ENCODE data around the gene SEC24D. TPM values are rescaled to one million over a fixed set of nuclear protein-coding genes. Genes with fewer than 3 reads are reported as not detected.
A peak's percentile ranks its signal among the peaks of the same experiment; 100 is the strongest.

SEC24D gene
- total and polyA plus RNA-seq, 2 donors (not counting 3 experiments of a cell fraction or from before 2014, with no cell fraction given) = 81.5 to 127 TPM

- no peaks in the 10 kb centered on the region for H4K20me1 ChIP-seq (replicated peaks; ENCODE audit: control insufficient read depth, extremely low read depth, insufficient read depth, low read length)
- H3K9ac ChIP-seq (replicated peaks; ENCODE audit: extremely low read depth, insufficient read depth, low read length) = peak overlapping the region; percentile 97
- dilution Hi-C loops (cut with MboI; ENCODE audit: extremely low pct_ligation_motif_present, low sequenced_read_pairs) (no loop called here), intact Hi-C loops (cut with micrococcal nuclease) (loop anchor here (1.0 to 10.0 kb wide), 7 partner anchors 29 to 688 kb away; partner anchors contain the start of gene USP53)
- DNase-seq (ENCODE audit: low read depth, low spot score) (peak; percentile 76), FAIRE-seq (peak; percentile 58)
- peaks cover 42% of the 10 kb centered on the region for H3K79me2 ChIP-seq (ENCODE audit: control insufficient read depth, insufficient read depth, low read length)
- POLR2A ChIA-PET = no interaction called here
- no peaks in the 10 kb centered on the region for H3K27me3 ChIP-seq (ENCODE audit: control insufficient read depth in 2 of 2, insufficient read depth in 2 of 2, low read length in 2 of 2)
- peak overlapping the region; percentile 81 for H2AFZ ChIP-seq (ENCODE audit: low read depth, low read length)
- CTCF ChIA-PET = interaction anchor here (0.7 to 3.4 kb wide), 7 partner anchors 9 to 151 kb away, joined by 3 to 19 read pairs (median 4); partner anchors contain the start of genes METTL14 and SYNPO2
- no peak for TF ChIP-seq POLR2A (IDR thresholded peaks at IDR 0.05; ENCODE audit: low read depth, low read length)
- TF ChIP-seq JUN (IDR thresholded peaks at IDR 0.05; ENCODE audit: borderline replicate concordance, insufficient read depth, insufficient read length, low read depth) = peak; percentile 16
- TF ChIP-seq, protein P1, sequence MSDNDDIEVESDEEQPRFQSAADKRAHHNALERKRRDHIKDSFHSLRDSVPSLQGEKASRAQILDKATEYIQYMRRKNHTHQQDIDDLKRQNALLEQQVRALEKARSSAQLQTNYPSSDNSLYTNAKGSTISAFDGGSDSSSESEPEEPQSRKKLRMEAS (IDR thresholded peaks at IDR 0.05; ENCODE audit: insufficient read depth, insufficient read length) = peak; percentile 74
- TF ChIP-seq MYC (IDR thresholded peaks at IDR 0.05; ENCODE audit: low read depth, low read length) = peak; percentile 55
- peaks cover 24% of the 10 kb centered on the region for H3K4me1 ChIP-seq (ENCODE audit: control insufficient read depth, extremely low read depth, insufficient read depth, low read length)
- H3K36me3 ChIP-seq (ENCODE audit: control insufficient read depth in 2 of 2, extremely low read depth in 1 of 2, insufficient read depth in 2 of 2, low read length in 2 of 2) = peaks cover 7 to 15% of the 10 kb centered on the region in 2 experiments
- peak overlapping the region; percentile 95 for H3K4me2 ChIP-seq (ENCODE audit: insufficient read depth, low read length)
- H3K4me3 ChIP-seq (replicated peaks in 1 of 3; ENCODE audit: insufficient read depth in 1 of 3, low read depth in 1 of 3, low read length in 3 of 3) = peak overlapping the region; percentile 75 to 95 (median 95)
- peak overlapping the region; percentile 91 for H3K27ac ChIP-seq (ENCODE audit: insufficient read depth, low read depth, low read length)
- H3K9me1 ChIP-seq (replicated peaks; ENCODE audit: control insufficient read depth, extremely low read depth, insufficient read depth, low read length) = no peaks in the 10 kb centered on the region
- no peaks in the 10 kb centered on the region for H3K9me3 ChIP-seq (replicated peaks; ENCODE audit: control insufficient read depth, insufficient read depth, low read length)
- BruUV-seq (replicated peaks) = no TSS peak
These were observed 585 bp upstream of the SEC24D start for GRCh38 chr4:118836301-118837120.

DNA sequence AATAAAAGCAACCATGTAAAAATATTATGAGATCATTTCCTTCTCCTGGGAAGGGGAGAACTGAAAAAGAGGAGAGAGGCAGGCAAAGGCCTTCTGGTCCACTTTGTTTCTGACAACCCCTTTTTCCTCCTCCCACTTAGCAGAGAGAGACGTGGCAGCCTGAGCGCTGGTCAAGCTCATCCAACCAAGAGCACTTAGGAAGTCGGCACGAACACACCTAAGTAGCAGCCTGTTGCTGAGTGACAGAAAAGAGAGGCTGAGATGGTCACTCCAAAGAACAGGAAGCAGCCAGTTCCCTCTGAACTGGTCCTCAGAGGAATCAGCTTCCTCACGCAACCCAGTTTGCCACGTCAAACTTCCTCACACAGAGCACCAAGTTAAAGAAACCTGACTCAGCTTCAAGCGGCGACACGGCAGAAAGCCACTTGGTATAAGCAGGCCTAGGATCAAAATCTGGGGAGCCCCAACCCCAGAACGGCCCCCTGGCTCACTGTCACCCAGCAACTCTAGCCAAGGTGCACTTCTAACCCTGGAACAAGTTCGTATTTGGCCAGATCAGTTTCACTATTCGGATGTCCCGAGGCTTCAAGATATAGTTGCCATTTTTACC is 861 bp downstream of the SEC24D start:
- ChIA-PET POLR2A (interaction anchor here (0.7 to 0.8 kb wide), 2 partner anchors 25 to 63 kb away, joined by 4 read pairs; no protein-coding TSS in a partner anchor), CTCF (interaction anchor here (0.9 to 3.4 kb wide), 6 partner anchors 10 to 134 kb away, joined by 3 to 19 read pairs (median 4); no protein-coding TSS in a partner anchor)
- peaks cover 56% of the 10 kb centered on the region for H3K79me2 ChIP-seq (ENCODE audit: control insufficient read depth, insufficient read depth, low read length)
- H3K9me1 ChIP-seq (replicated peaks; ENCODE audit: control insufficient read depth, extremely low read depth, insufficient read depth, low read length) = no peaks in the 10 kb centered on the region
- intact Hi-C loops (cut with micrococcal nuclease) = loop anchor here (2.0 to 10.0 kb wide), 5 partner anchors 132 to 690 kb away; partner anchors contain the start of genes METTL14 and USP53
- no peaks in the 10 kb centered on the region for H3K27me3 ChIP-seq (ENCODE audit: control insufficient read depth in 2 of 2, insufficient read depth in 2 of 2, low read length in 2 of 2)
- peaks cover 1% of the 10 kb centered on the region for H4K20me1 ChIP-seq (replicated peaks; ENCODE audit: control insufficient read depth, extremely low read depth, insufficient read depth, low read length)
- H3K4me3 ChIP-seq (replicated peaks in 1 of 3; ENCODE audit: insufficient read depth in 1 of 3, low read depth in 1 of 3, low read length in 3 of 3) = peak overlapping the region; percentile 87 to 95 (median 95)
- peak; percentile 90 for DNase-seq (ENCODE audit: low read depth, low spot score)
- no peaks in the 10 kb centered on the region for H3K9me3 ChIP-seq (replicated peaks; ENCODE audit: control insufficient read depth, insufficient read depth, low read length)
- H3K27ac ChIP-seq (ENCODE audit: insufficient read depth, low read depth, low read length) = peak overlapping the region; percentile 91
- dilution Hi-C loops (cut with MboI; ENCODE audit: extremely low pct_ligation_motif_present, low sequenced_read_pairs) = no loop called here
- FAIRE-seq = peak; percentile 77
- H3K4me1 ChIP-seq (ENCODE audit: control insufficient read depth, extremely low read depth, insufficient read depth, low read length) = peaks cover 20% of the 10 kb centered on the region
- peak overlapping the region; percentile 97 for H3K4me2 ChIP-seq (ENCODE audit: insufficient read depth, low read length)
- TSS peak; percentile 78 for BruUV-seq (replicated peaks)
- no peak overlapping the region for H2AFZ ChIP-seq (ENCODE audit: low read depth, low read length)
- TF ChIP-seq POLR2A (IDR thresholded peaks at IDR 0.05; ENCODE audit: low read depth, low read length) (peak; percentile 65), POLR2AphosphoS5 (IDR thresholded peaks at IDR 0.05; ENCODE audit: insufficient read depth, low read depth, low read length) (peak; percentile 65), MYC (IDR thresholded peaks at IDR 0.05; ENCODE audit: low read depth, low read length) (no peak), EZH2 (IDR thresholded peaks at IDR 0.05; ENCODE audit: borderline replicate concordance, low read depth, low read length, severe bottlenecking) (no peak), FOS (IDR thresholded peaks at IDR 0.05; ENCODE audit: borderline replicate concordance, insufficient read depth, low read length) (no peak), JUN (IDR thresholded peaks at IDR 0.05; ENCODE audit: borderline replicate concordance, insufficient read depth, insufficient read length, low read depth) (no peak), CTCF (IDR thresholded peaks at IDR 0.05; ENCODE audit: extremely low read depth in 1 of 2, insufficient read depth in 1 of 2, low read depth in 1 of 2, low read length in 2 of 2) (no peak)
- TF ChIP-seq, protein P1 (IDR thresholded peaks at IDR 0.05; ENCODE audit: insufficient read depth, insufficient read length) = no peak
- peaks cover 7 to 18% of the 10 kb centered on the region in 2 experiments for H3K36me3 ChIP-seq (ENCODE audit: control insufficient read depth in 2 of 2, extremely low read depth in 1 of 2, insufficient read depth in 2 of 2, low read length in 2 of 2)
- peak overlapping the region; percentile 97 for H3K9ac ChIP-seq (replicated peaks; ENCODE audit: extremely low read depth, insufficient read depth, low read length)
